Lower leg skin (tissue), 3 donors: ENCODE results near the gene CAMK2A.

Experiments used
- CTCF ChIP-seq, 3 donors: fragments of 450-650 bp; IDR thresholded peaks; one replicate each; pipeline ENCODE4 v1.5.1; 2016; ENCODE audit warnings: antibody characterized with exemption in 3 of 3, mild to moderate bottlenecking in 3 of 3, moderate library complexity in 2 of 3
- POLR2A ChIP-seq, 2 donors: fragments of 450-650 bp; IDR thresholded peaks; one replicate each; pipeline ENCODE4 v1.6.1; 2016 to 2017; ENCODE audit warnings: antibody characterized with exemption in 2 of 2, mild to moderate bottlenecking in 1 of 2, moderate library complexity in 1 of 2

DNA sequence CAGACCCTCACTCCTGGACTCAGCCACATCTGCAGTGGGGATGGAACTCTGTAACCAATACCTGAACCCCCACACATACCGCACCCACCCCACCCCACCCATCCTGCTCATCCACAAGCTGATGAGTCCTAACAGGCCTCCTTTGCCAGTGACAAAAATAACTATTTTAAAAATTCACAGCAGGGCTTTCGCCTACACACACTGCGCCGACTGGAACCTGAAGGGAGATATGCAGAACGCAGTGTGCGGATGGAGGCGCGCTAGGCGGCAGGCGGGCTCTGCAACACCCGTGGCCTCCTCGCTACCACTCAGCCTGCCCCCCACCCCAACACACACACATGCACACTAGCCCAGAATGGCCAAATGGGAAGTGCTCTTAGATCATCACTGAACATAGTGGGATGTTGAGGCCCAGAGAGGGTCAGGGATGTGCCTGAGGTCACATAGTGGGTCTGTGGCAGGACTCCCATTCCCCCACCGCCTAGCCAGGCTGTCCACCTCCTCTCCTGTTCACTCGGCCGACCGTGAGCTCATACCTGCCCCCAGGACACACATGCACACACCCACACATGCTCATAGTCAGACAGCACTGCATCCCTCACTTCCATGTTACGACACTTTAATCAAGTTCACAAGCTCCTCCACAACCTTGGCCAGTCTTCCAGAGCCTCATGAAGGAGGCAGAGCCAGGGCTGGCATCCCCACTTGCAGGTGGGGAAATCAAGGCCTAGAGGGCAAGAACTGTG, 6.3 kb upstream of the CAMK2A start:
- TF ChIP-seq CTCF (IDR thresholded peaks at IDR 0.05) (no peak), POLR2A (IDR thresholded peaks at IDR 0.05) (no peak)
